Measurements from ENCODE around the gene HSF2.

DNA sequence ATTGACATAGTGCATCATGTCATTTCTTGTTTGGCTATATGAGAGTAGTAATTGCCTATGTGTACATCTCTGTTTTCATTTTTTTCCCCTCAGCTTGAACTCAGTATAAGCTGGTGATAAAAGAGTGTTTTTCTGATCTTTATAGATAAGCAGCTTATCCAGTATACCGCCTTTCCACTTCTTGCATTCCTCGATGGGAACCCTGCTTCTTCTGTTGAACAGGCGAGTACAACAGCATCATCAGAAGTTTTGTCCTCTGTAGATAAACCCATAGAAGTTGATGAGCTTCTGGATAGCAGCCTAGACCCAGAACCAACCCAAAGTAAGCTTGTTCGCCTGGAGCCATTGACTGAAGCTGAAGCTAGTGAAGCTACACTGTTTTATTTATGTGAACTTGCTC lies 32.3 kb downstream of the HSF2 start:
- no peak for TF ChIP-seq MXI1 (conservative IDR thresholded peaks at IDR 0.05; ENCODE audit: poor library complexity, severe bottlenecking)
- TF ChIP-seq, protein P1, sequence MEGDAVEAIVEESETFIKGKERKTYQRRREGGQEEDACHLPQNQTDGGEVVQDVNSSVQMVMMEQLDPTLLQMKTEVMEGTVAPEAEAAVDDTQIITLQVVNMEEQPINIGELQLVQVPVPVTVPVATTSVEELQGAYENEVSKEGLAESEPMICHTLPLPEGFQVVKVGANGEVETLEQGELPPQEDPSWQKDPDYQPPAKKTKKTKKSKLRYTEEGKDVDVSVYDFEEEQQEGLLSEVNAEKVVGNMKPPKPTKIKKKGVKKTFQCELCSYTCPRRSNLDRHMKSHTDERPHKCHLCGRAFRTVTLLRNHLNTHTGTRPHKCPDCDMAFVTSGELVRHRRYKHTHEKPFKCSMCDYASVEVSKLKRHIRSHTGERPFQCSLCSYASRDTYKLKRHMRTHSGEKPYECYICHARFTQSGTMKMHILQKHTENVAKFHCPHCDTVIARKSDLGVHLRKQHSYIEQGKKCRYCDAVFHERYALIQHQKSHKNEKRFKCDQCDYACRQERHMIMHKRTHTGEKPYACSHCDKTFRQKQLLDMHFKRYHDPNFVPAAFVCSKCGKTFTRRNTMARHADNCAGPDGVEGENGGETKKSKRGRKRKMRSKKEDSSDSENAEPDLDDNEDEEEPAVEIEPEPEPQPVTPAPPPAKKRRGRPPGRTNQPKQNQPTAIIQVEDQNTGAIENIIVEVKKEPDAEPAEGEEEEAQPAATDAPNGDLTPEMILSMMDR (IDR thresholded peaks at IDR 0.05; ENCODE audit: poor library complexity, severe bottlenecking), result no peak
- TF ChIP-seq POLR2AphosphoS5 (IDR thresholded peaks at IDR 0.05), result no peak
- no peak for TF ChIP-seq EZH2 (IDR thresholded peaks at IDR 0.05; ENCODE audit: borderline replicate concordance, insufficient read depth, low read length, poor library complexity, severe bottlenecking)
- TF ChIP-seq EP300 (conservative IDR thresholded peaks at IDR 0.05; ENCODE audit: poor library complexity, severe bottlenecking), result no peak
- TF ChIP-seq RAD21 (conservative IDR thresholded peaks at IDR 0.05), result no peak
- TF ChIP-seq SMC3 (conservative IDR thresholded peaks at IDR 0.05; ENCODE audit: poor library complexity), result no peak
- TF ChIP-seq, protein P2, sequence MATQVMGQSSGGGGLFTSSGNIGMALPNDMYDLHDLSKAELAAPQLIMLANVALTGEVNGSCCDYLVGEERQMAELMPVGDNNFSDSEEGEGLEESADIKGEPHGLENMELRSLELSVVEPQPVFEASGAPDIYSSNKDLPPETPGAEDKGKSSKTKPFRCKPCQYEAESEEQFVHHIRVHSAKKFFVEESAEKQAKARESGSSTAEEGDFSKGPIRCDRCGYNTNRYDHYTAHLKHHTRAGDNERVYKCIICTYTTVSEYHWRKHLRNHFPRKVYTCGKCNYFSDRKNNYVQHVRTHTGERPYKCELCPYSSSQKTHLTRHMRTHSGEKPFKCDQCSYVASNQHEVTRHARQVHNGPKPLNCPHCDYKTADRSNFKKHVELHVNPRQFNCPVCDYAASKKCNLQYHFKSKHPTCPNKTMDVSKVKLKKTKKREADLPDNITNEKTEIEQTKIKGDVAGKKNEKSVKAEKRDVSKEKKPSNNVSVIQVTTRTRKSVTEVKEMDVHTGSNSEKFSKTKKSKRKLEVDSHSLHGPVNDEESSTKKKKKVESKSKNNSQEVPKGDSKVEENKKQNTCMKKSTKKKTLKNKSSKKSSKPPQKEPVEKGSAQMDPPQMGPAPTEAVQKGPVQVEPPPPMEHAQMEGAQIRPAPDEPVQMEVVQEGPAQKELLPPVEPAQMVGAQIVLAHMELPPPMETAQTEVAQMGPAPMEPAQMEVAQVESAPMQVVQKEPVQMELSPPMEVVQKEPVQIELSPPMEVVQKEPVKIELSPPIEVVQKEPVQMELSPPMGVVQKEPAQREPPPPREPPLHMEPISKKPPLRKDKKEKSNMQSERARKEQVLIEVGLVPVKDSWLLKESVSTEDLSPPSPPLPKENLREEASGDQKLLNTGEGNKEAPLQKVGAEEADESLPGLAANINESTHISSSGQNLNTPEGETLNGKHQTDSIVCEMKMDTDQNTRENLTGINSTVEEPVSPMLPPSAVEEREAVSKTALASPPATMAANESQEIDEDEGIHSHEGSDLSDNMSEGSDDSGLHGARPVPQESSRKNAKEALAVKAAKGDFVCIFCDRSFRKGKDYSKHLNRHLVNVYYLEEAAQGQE (IDR thresholded peaks at IDR 0.05; ENCODE audit: borderline replicate concordance), result no peak

All from neural cell (in vitro differentiated cells).